Activated naive CD4-positive, alpha-beta T cell treated with Interleukin-2 at 50 U/mL for 16 hours (primary cell): ENCODE results near the gene JCAD.
"Not testable (repeated sequence)": the region's sequence is repeated elsewhere in the genome, so short reads cannot be mapped to it uniquely, and the experiment has no call there.

Source experiments
- DNase-seq: peaks from one replicate; pipeline ENCODE4 v3.0.0-alpha.2; 2020

The JCAD gene

GRCh38 chr10:30018496-30018895, 40.9 kb downstream of the JCAD start:
- DNase-seq = no peak

- DNase-seq = no peak
Measured at GRCh38 chr10:30017966-30018365, 41.4 kb downstream of the JCAD start.

GRCh38 chr10:30017556-30017955, 41.8 kb downstream of the JCAD start:
- DNase-seq = no peak

- no peak for DNase-seq
Measured at GRCh38 chr10:30014511-30014910, 44.9 kb downstream of the JCAD start.

GRCh38 chr10:30013757-30014156, 45.6 kb downstream of the JCAD start:
- DNase-seq = no peak

- DNase-seq = no peak
Measured at GRCh38 chr10:30011956-30012647, 47.3 kb downstream of the JCAD start.

GRCh38 chr10:30011396-30011795, 48.0 kb downstream of the JCAD start:
- DNase-seq = no peak

- no peak for DNase-seq
Measured at GRCh38 chr10:30007406-30007805, 52.0 kb downstream of the JCAD start.

GRCh38 chr10:30006410-30006809, 53.0 kb downstream of the JCAD start:
- no peak for DNase-seq

- not testable (repeated sequence) for DNase-seq
Measured at GRCh38 chr10:30005116-30005515, 54.3 kb downstream of the JCAD start.

- peak; percentile 55 for DNase-seq
Measured at GRCh38 chr10:30002426-30003266, 56.7 kb downstream of the JCAD start.

- DNase-seq = no peak
Measured at GRCh38 chr10:30000802-30001571, 58.4 kb downstream of the JCAD start.

- peak; percentile 70 for DNase-seq
Measured at GRCh38 chr10:29998142-29998808, 61.1 kb downstream of the JCAD start.

GRCh38 chr10:29994811-29995210, 64.6 kb downstream of the JCAD start:
- DNase-seq = no peak

- no peak for DNase-seq
Measured at GRCh38 chr10:29993319-29993915, 66.0 kb downstream of the JCAD start.

GRCh38 chr10:29992914-29993313, 66.5 kb downstream of the JCAD start:
- no peak for DNase-seq

- DNase-seq = no peak
Measured at GRCh38 chr10:29991382-29991781, 68.0 kb downstream of the JCAD start.

- no peak for DNase-seq
Measured at GRCh38 chr10:29987471-29987870, 71.9 kb downstream of the JCAD start.

- DNase-seq = no peak
Measured at GRCh38 chr10:29982997-29983648, 76.3 kb downstream of the JCAD start.

- no peak for DNase-seq
Measured at GRCh38 chr10:29981510-29981909, 77.9 kb downstream of the JCAD start.

- DNase-seq = no peak
Measured at GRCh38 chr10:29980084-29980483, 79.3 kb downstream of the JCAD start.

- DNase-seq = not testable (repeated sequence)
Measured at GRCh38 chr10:29979421-29979779, 80.0 kb downstream of the JCAD start.
